OCI-LY7 (cell line): ENCODE results near the gene FBXW8. TPM values are rescaled to one million over a fixed set of nuclear protein-coding genes. Genes with fewer than 3 reads are reported as not detected.

Source experiments
- BruUV-seq: library from RNA; stranded (reverse); fragments of 400-500 nt; replicated peaks from 2 replicates; lab custom pipeline; 2021; lab: Mats Ljungman, UMichigan
- CTCF ChIA-PET: fragments of 300-600 bp; sonication (Branson Sonifier 250); formaldehyde crosslinking; loops from one replicate; lab custom pipeline; 2022; ENCODE audit warnings: antibody characterized with exemption; ENCODE audit not compliant: unreplicated experiment; lab: Charles Lee
- POLR2A ChIA-PET: fragments of 300-600 bp; sonication (Branson Sonifier 250); formaldehyde crosslinking; loops from one replicate; lab custom pipeline; 2022; ENCODE audit warnings: antibody characterized with exemption; lab: Charles Lee
- DNase-seq: peaks from one replicate; pipeline ENCODE4 v3.0.0-alpha.2; 2015; ENCODE audit warnings: low spot score
- H2AFZ ChIP-seq: fragments of 200-600 bp; sonication (generic), shearing (Covaris generic); 2 replicates; pipeline ENCODE4 v1.6.1; 2014; ENCODE audit warnings: mild to moderate bottlenecking, antibody characterized with exemption, low read length, moderate library complexity
- H3K27ac ChIP-seq: fragments of 200-600 bp; sonication (generic); 2 replicates; pipeline ENCODE4 v1.5.1; 2014; ENCODE audit warnings: mixed run types, low read depth, mild to moderate bottlenecking, moderate library complexity, low read length, inconsistent platforms; ENCODE audit not compliant: poor library complexity, severe bottlenecking
- H3K36me3 ChIP-seq: fragments of 200-600 bp; sonication (generic); 2 replicates; pipeline ENCODE4 v1.6.1; 2014; ENCODE audit warnings: mild to moderate bottlenecking, antibody characterized with exemption, low read length, moderate library complexity, mixed read lengths; ENCODE audit not compliant: insufficient read depth
- H3K4me1 ChIP-seq: fragments of 200-600 bp; sonication (generic); 2 replicates; pipeline ENCODE4 v1.5.1; 2014; ENCODE audit warnings: mild to moderate bottlenecking, low read length; ENCODE audit not compliant: insufficient read depth, poor library complexity, severe bottlenecking
- H3K4me2 ChIP-seq: fragments of 200-600 bp; sonication (generic); 2 replicates; pipeline ENCODE4 v1.6.1; 2014; ENCODE audit warnings: mild to moderate bottlenecking, low read length
- H3K4me3 ChIP-seq: fragments of 200-600 bp; sonication (generic); 2 replicates; pipeline ENCODE4 v1.5.1; 2014; ENCODE audit warnings: mild to moderate bottlenecking, low read depth, low read length; ENCODE audit not compliant: poor library complexity, severe bottlenecking
- H3K79me2 ChIP-seq: fragments of 200-600 bp; sonication (generic); 2 replicates; pipeline ENCODE4 v1.6.1; 2016; ENCODE audit warnings: low read depth, mild to moderate bottlenecking, low read length, moderate library complexity, mixed read lengths; ENCODE audit not compliant: insufficient read depth
- H3K9me2 ChIP-seq: fragments of 200-600 bp; sonication (generic); 2 replicates; pipeline ENCODE4 v1.6.1; 2016; ENCODE audit warnings: mild to moderate bottlenecking, low read length, mixed read lengths; ENCODE audit not compliant: insufficient read depth
- H3K9me3 ChIP-seq: fragments of 200-600 bp; sonication (generic); 2 replicates; pipeline ENCODE4 v1.6.1; 2014; ENCODE audit warnings: mild to moderate bottlenecking, mixed run types, low read length, mixed read lengths
- H4K20me1 ChIP-seq: fragments of 200-600 bp; sonication (generic); 2 replicates; pipeline ENCODE4 v1.6.1; 2014; ENCODE audit warnings: mild to moderate bottlenecking, antibody characterized with exemption, low read length, moderate library complexity, mixed read lengths; ENCODE audit not compliant: insufficient read depth
- CTCF ChIP-seq: fragments of 200-600 bp; sonication (generic); conservative IDR thresholded peaks from 2 replicates; pipeline ENCODE4 v1.5.1; 2014; ENCODE audit warnings: mild to moderate bottlenecking, antibody characterized with exemption, low read length, moderate library complexity, mixed read lengths
- EZH2phosphoT487 ChIP-seq: fragments of 200-600 bp; sonication (generic); IDR thresholded peaks from 2 replicates; pipeline ENCODE4 v1.6.1; 2018; ENCODE audit warnings: low read depth, borderline replicate concordance, mild to moderate bottlenecking, mixed run types, antibody characterized with exemption, low read length, moderate library complexity, mixed read lengths
- intact Hi-C: fragments of 100-400 bp; cut with micrococcal nuclease; formaldehyde crosslinking; loops from one replicate; pipeline ENCODE4 v1.10.0; 2022; ENCODE audit not compliant: unreplicated experiment
- total RNA-seq, 2 experiments: library from RNA; depleted of rRNA in 1 of 2; stranded (reverse); fragments of >200 nt in 1 of 2; shearing (Covaris generic) in 1 of 2; gene quantifications; 2 replicates each; pipeline ENCODE4 v1.2.3, GENCODE V29; 2014 to 2022

FBXW8 gene
- total RNA-seq, 2 experiments from 2014 or later = 29.8 to 34.0 TPM

- intact Hi-C loops = no loop called here
Measured at GRCh38 chr12:116874324-116874995, 36.3 kb upstream of the FBXW8 start.

GRCh38 chr12:116876151-116876869, 34.4 kb upstream of the FBXW8 start:
- intact Hi-C loops = no loop called here
- Histone ChIP-seq H3K4me3 (no peak overlapping the region), H3K36me3 (peaks cover 28% of the 10 kb centered on the region), H3K9me2 (no peaks in the 10 kb centered on the region), H3K27ac (no peak overlapping the region), H2AFZ (no peak overlapping the region), H4K20me1 (no peaks in the 10 kb centered on the region), H3K4me1 (peaks cover 33% of the 10 kb centered on the region), H3K9me3 (no peaks in the 10 kb centered on the region), H3K4me2 (no peak overlapping the region), H3K79me2 (no peaks in the 10 kb centered on the region; the same call in 1 of the 2 replicates)
- BruUV-seq = no TSS peak
- POLR2A ChIA-PET = no interaction called here
- DNase-seq = no peak
- CTCF ChIA-PET = no interaction called here
- TF ChIP-seq EZH2phosphoT487 (no peak), CTCF (no peak)

More at GRCh38 chr12:116874324-116874995, 36.3 kb upstream of the FBXW8 start:
- no peak overlapping the region for H3K27ac ChIP-seq
- BruUV-seq = no TSS peak
- H4K20me1 ChIP-seq = no peaks in the 10 kb centered on the region
- H3K4me3 ChIP-seq = no peak overlapping the region
- H2AFZ ChIP-seq = no peak overlapping the region
- ChIA-PET CTCF (no interaction called here), POLR2A (interaction anchor here (0.5 to 1.0 kb wide), 3 partner anchors 12 to 18 kb away, joined by 3 read pairs; no protein-coding TSS in a partner anchor)
- peaks cover 29% of the 10 kb centered on the region for H3K4me1 ChIP-seq
- DNase-seq = no peak
- no peaks in the 10 kb centered on the region for H3K9me2 ChIP-seq
- no peak overlapping the region for H3K4me2 ChIP-seq
- no peaks in the 10 kb centered on the region; the same call in 1 of the 2 replicates for H3K79me2 ChIP-seq
- peaks cover 28% of the 10 kb centered on the region for H3K36me3 ChIP-seq
- no peaks in the 10 kb centered on the region for H3K9me3 ChIP-seq
- no peak for TF ChIP-seq EZH2phosphoT487

- Histone ChIP-seq H3K27ac (no peak overlapping the region), H4K20me1 (no peaks in the 10 kb centered on the region), H3K4me3 (peak overlapping the region; percentile 76), H3K4me1 (peaks cover 38% of the 10 kb centered on the region), H3K4me2 (peak overlapping the region; percentile 93), H2AFZ (peak overlapping the region; percentile 12), H3K9me3 (no peaks in the 10 kb centered on the region), H3K79me2 (no peaks in the 10 kb centered on the region; the same call in 1 of the 2 replicates), H3K9me2 (no peaks in the 10 kb centered on the region), H3K36me3 (peaks cover 27% of the 10 kb centered on the region)
- intact Hi-C loops = loop anchor here (1.0 kb wide), 1 partner anchor 18 kb away; no protein-coding TSS in a partner anchor
- TF ChIP-seq EZH2phosphoT487 (no peak), CTCF (no peak)
- BruUV-seq = no TSS peak
- DNase-seq = no peak
- ChIA-PET POLR2A (interaction anchor here (0.5 to 2.3 kb wide), 6 partner anchors 9 to 169 kb away, joined by 3 to 12 read pairs (median 4); no protein-coding TSS in a partner anchor), CTCF (interaction anchor here (2.3 kb wide), 1 partner anchor 169 kb away, joined by 7 read pairs; no protein-coding TSS in a partner anchor)
Measured at GRCh38 chr12:116878567-116879508, 31.9 kb upstream of the FBXW8 start.
